ENCODE data around the gene ZBTB20. TPM values are rescaled to one million over a fixed set of nuclear protein-coding genes. Genes with fewer than 3 reads are reported as not detected.

Gene ZBTB20
- total RNA-seq, 6 experiments from 2014 or later: 8.0 to 14.1 (median 10.4) TPM

- TF ChIP-seq, protein P1, sequence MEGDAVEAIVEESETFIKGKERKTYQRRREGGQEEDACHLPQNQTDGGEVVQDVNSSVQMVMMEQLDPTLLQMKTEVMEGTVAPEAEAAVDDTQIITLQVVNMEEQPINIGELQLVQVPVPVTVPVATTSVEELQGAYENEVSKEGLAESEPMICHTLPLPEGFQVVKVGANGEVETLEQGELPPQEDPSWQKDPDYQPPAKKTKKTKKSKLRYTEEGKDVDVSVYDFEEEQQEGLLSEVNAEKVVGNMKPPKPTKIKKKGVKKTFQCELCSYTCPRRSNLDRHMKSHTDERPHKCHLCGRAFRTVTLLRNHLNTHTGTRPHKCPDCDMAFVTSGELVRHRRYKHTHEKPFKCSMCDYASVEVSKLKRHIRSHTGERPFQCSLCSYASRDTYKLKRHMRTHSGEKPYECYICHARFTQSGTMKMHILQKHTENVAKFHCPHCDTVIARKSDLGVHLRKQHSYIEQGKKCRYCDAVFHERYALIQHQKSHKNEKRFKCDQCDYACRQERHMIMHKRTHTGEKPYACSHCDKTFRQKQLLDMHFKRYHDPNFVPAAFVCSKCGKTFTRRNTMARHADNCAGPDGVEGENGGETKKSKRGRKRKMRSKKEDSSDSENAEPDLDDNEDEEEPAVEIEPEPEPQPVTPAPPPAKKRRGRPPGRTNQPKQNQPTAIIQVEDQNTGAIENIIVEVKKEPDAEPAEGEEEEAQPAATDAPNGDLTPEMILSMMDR (IDR thresholded peaks at IDR 0.05): no peak
- DNase-seq: peak; percentile 48
- Mint-ChIP-seq H3K36me3 (ENCODE audit: low read depth) (no peaks in the 10 kb centered on the region; the same call in 1 of the 2 replicates), H3K27me3 (ENCODE audit: insufficient read depth) (no peaks in the 10 kb centered on the region), H3K9me3 (no peaks in the 10 kb centered on the region), H3K27ac (peak overlapping the region; percentile 70), H3K4me3 (peak overlapping the region; percentile 58; the same call in 1 of the 2 replicates), H3K4me1 (ENCODE audit: low read depth) (peaks cover 59% of the 10 kb centered on the region)
Measured at GRCh38 chr3:115072265-115073021, 74.6 kb downstream of the ZBTB20 start.

- Mint-ChIP-seq H3K9me3 (no peaks in the 10 kb centered on the region), H3K36me3 (ENCODE audit: low read depth) (no peaks in the 10 kb centered on the region; the same call in 1 of the 2 replicates), H3K4me1 (ENCODE audit: low read depth) (peaks cover 59% of the 10 kb centered on the region), H3K27me3 (ENCODE audit: insufficient read depth) (no peaks in the 10 kb centered on the region), H3K27ac (peak overlapping the region; percentile 73; the same call in 1 of the 2 replicates), H3K4me3 (peak overlapping the region; percentile 70; the same call in 1 of the 2 replicates)
- peak; percentile 17 for DNase-seq
- TF ChIP-seq, protein P1 (IDR thresholded peaks at IDR 0.05): no peak
Measured at GRCh38 chr3:115071601-115072000, 75.5 kb downstream of the ZBTB20 start.

DNA sequence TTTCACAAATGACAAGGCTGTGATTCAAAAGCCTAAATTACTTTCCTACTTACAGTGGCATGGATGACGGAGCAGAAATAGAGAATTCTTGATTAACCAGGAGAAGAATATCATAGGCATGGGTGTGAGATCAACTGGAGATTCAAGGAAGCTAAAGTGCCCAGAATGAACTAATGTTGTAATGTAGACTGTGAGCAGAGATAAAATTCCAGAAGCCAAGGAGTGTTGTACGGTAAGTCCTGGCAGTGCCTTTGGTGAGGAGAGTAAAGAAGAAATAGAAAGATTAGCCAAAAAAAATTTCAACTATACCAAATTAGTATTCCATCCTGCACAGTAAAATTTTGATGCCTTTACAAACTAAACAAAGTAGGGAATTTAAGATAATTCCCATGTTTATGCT, 75.9 kb downstream of the ZBTB20 start:
- H3K4me1 Mint-ChIP-seq (ENCODE audit: low read depth): peaks cover 59% of the 10 kb centered on the region
- no peaks in the 10 kb centered on the region; the same call in 1 of the 2 replicates for H3K36me3 Mint-ChIP-seq (ENCODE audit: low read depth)
- H3K4me3 Mint-ChIP-seq: peak overlapping the region; percentile 70; the same call in 1 of the 2 replicates
- H3K27ac Mint-ChIP-seq: peak overlapping the region; percentile 73; the same call in 1 of the 2 replicates
- H3K27me3 Mint-ChIP-seq (ENCODE audit: insufficient read depth): no peaks in the 10 kb centered on the region; the same call in 1 of the 2 replicates
- no peaks in the 10 kb centered on the region for H3K9me3 Mint-ChIP-seq
- no peak for DNase-seq
- TF ChIP-seq, protein P1 (IDR thresholded peaks at IDR 0.05): no peak

DNA sequence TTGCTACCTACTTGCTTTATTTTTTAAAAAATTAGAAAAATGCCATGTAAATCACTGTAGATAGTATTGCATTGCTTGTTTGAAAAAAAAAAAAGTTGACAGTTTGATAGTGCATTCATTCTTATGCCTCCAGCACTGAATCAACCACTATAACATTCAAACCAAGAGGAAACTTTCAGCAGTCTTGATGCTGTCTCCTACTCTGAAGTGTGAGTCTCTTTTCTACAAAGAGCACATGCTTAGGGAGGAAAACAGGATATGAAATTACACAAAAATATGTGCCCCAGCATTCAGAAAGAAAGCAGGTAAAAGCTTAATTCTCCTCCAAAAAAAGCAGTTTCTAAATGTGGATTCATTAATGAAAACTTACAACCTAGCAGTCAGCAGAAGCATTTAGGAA, 78.3 kb downstream of the ZBTB20 start:
- no peaks in the 10 kb centered on the region for H3K9me3 Mint-ChIP-seq
- peaks cover 7% of the 10 kb centered on the region; the same call in 1 of the 2 replicates for H3K36me3 Mint-ChIP-seq (ENCODE audit: low read depth)
- peaks cover 49% of the 10 kb centered on the region for H3K4me1 Mint-ChIP-seq (ENCODE audit: low read depth)
- H3K4me3 Mint-ChIP-seq: no peak overlapping the region
- TF ChIP-seq, protein P1 (IDR thresholded peaks at IDR 0.05): no peak
- no peak overlapping the region for H3K27ac Mint-ChIP-seq
- no peak for DNase-seq
- no peaks in the 10 kb centered on the region; the same call in 1 of the 2 replicates for H3K27me3 Mint-ChIP-seq (ENCODE audit: insufficient read depth)

GRCh38 chr3:115062412-115062956, 84.6 kb downstream of the ZBTB20 start:
- peak; percentile 47 for DNase-seq
- peaks cover 25% of the 10 kb centered on the region for H3K4me1 Mint-ChIP-seq (ENCODE audit: low read depth)
- peak overlapping the region; percentile 30; the same call in 1 of the 2 replicates for H3K27ac Mint-ChIP-seq
- peaks cover 12% of the 10 kb centered on the region; the same call in 1 of the 2 replicates for H3K36me3 Mint-ChIP-seq (ENCODE audit: low read depth)
- H3K9me3 Mint-ChIP-seq: no peaks in the 10 kb centered on the region; the same call in 1 of the 2 replicates
- no peaks in the 10 kb centered on the region; the same call in none of the 2 replicates for H3K27me3 Mint-ChIP-seq (ENCODE audit: insufficient read depth)
- TF ChIP-seq, protein P1 (IDR thresholded peaks at IDR 0.05): no peak
- peak overlapping the region; percentile 35 for H3K4me3 Mint-ChIP-seq

Data from HFFc6 (cell line).